HCT116 (cell line): Measurements from ENCODE around the gene RAET1L. TPM values are rescaled to one million over a fixed set of nuclear protein-coding genes. Genes with fewer than 3 reads are reported as not detected.

Experiments
- total RNA-seq: library from RNA; stranded (reverse); gene quantifications from one replicate; pipeline ENCODE4 v1.2.1, GENCODE V29; 2021; ENCODE audit not compliant: unreplicated experiment

Gene RAET1L
- total RNA-seq, 1 experiment from 2014 or later = 1.5 TPM

Other genes starting within 250 kb of the RAET1L start
- gene LRP11, start 161.2 kb downstream of the RAET1L start, total RNA-seq = 27.8 TPM
- gene RAET1E, start 127.4 kb downstream of the RAET1L start, total RNA-seq = 3.9 TPM
- 0.37 TPM for gene RAET1G, start 102.4 kb downstream of the RAET1L start, total RNA-seq
- 10.2 TPM for gene ULBP2, start 83.5 kb downstream of the RAET1L start, total RNA-seq
- 12.4 TPM for gene ULBP1, start 61.6 kb downstream of the RAET1L start, total RNA-seq
- gene ULBP3, start 43.6 kb upstream of the RAET1L start, total RNA-seq = 18.4 TPM
- 7.8 TPM for gene PPP1R14C, start 117.5 kb upstream of the RAET1L start, total RNA-seq